Esophagus muscularis mucosa (tissue), 4 donors: ENCODE results near the gene SH3GLB2. TPM values are rescaled to one million over a fixed set of nuclear protein-coding genes. Genes with fewer than 3 reads are reported as not detected.

Source experiments
- DNase-seq: peaks from one replicate; pipeline ENCODE4 v3.0.0-alpha.2; 2017; ENCODE audit errors: extremely low spot score
- H3K27ac ChIP-seq, 4 donors: fragments of 200-600 bp; sonication (generic); replicated peaks in 1 of 4; 1 replicate in 3 of 4; 2 replicates in 1 of 4; pipeline ENCODE4 v1.5.1; 2016 to 2019; ENCODE audit warnings: mild to moderate bottlenecking in 1 of 4
- H3K27me3 ChIP-seq, 4 donors: fragments of 200-600 bp; sonication (generic); one replicate each; pipeline versions ENCODE4 v1.5.1 to v1.6.0; 2016 to 2019
- H3K36me3 ChIP-seq, 4 donors: fragments of 200-600 bp; sonication (generic); one replicate each; pipeline ENCODE4 v1.5.1; 2016 to 2019
- H3K4me1 ChIP-seq, 4 donors: fragments of 200-600 bp; sonication (generic); one replicate each; pipeline ENCODE4 v1.5.1; 2016 to 2019
- H3K4me3 ChIP-seq, 4 donors: fragments of 200-600 bp; sonication (generic); 1 replicate in 2 of 4; 2 replicates in 2 of 4; pipeline ENCODE4 v1.5.1; 2016 to 2019; ENCODE audit warnings: mild to moderate bottlenecking in 4 of 4, moderate library complexity in 1 of 4
- H3K9me3 ChIP-seq, 4 donors: fragments of 200-600 bp; sonication (generic); 1 replicate in 3 of 4; 2 replicates in 1 of 4; pipeline ENCODE4 v1.5.1; 2016 to 2019
- EP300 ChIP-seq: sonication (generic); formaldehyde crosslinking; IDR thresholded peaks from one replicate; pipeline ENCODE4 v1.6.1; 2017; ENCODE audit warnings: antibody characterized with exemption
- POLR2A ChIP-seq: fragments of 450-650 bp; IDR thresholded peaks from one replicate; pipeline ENCODE4 v1.6.1; 2017; ENCODE audit warnings: antibody characterized with exemption, moderate library complexity, mild to moderate bottlenecking, low read depth
- POLR2AphosphoS5 ChIP-seq, 2 donors: sonication (generic); formaldehyde crosslinking; IDR thresholded peaks; one replicate each; pipeline ENCODE4 v1.6.1; 2017; ENCODE audit warnings: antibody characterized with exemption in 2 of 2
- WGBS: methylation state at CpG from one replicate; pipeline ENCODE4 v1.1.5; 2018; 5-methylcytosine and 5-hydroxymethylcytosine counted together
- intact Hi-C: fragments of 100-400 bp; cut with DNase I; formaldehyde crosslinking; loops from one replicate; pipeline ENCODE4 v1.15.1; 2023
- total RNA-seq, 4 donors: library from RNA; depleted of rRNA; stranded (reverse); fragments of >200 nt; gene quantifications; one replicate each; pipeline versions ENCODE4 v1.1.0 to v1.2.1, GENCODE V29; 2016
- TF ChIP-seq, protein P1 (sequence below), 3 experiments: fragments of 200-600 bp in 2 of 3; fragments of 450-650 bp in 1 of 3; sonication (generic) in 2 of 3; IDR thresholded peaks; one replicate each; pipeline ENCODE4 v1.5.1; 2017 to 2019; ENCODE audit warnings: antibody characterized with exemption in 3 of 3, mild to moderate bottlenecking in 2 of 3, moderate library complexity in 1 of 3

SH3GLB2 gene
- total RNA-seq, 4 donors from 2014 or later = 71.6 to 92.3 (median 88.5) TPM

DNA sequence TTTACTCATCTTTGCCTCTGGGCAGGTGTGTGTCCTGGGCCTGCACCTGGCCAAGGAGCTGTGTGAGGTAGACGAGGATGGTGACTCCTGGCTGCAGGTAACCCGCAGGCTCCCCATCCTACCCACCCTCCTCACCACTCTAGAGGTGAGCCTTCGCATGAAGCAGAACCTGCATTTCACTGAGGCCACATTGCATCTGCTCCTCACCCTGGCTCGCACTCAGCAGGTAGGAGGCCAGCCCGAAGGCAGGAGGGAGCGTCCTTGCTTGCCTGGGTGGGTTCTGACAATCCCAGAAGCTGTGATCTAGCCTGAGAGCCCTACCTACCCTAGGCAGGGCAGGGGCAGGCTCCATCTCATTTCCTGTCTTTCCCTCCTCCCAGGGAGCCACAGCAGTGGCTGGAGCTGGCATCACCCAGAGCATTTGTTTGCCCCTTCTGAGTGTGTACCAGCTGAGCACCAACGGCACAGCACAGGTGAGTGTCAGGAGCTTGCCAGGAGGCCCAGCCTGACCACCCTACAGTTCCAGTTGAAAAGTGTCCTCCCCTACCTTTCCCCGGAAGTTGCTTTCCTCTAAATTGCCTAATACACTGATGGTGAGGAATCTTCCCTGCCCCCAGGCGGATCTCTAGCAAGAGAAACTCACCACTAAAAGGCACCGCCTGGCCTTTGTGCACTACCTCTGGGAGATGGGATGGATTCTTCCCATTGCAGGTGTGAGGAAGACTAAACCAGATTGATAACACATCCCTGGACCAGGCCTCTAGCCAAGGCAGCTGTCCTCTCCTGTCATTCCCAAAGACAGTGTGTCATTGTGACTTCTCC, 26.4 kb downstream of the SH3GLB2 start:
- Histone ChIP-seq H3K4me1 (peaks cover 5 to 7% (median 6%) of the 10 kb centered on the region in 4 donors), H3K9me3 (no peaks in the 10 kb centered on the region), H3K27me3 (no peaks in the 10 kb centered on the region), H3K27ac (no peak overlapping the region), H3K4me3 (no peak overlapping the region), H3K36me3 (peaks cover 54 to 98% (median 97%) of the 10 kb centered on the region in 4 donors)
- DNase-seq = no peak
- intact Hi-C loops = no loop called here
- 95% methylated on average over 8 of the region's 10 CpGs for WGBS
- TF ChIP-seq, protein P1, sequence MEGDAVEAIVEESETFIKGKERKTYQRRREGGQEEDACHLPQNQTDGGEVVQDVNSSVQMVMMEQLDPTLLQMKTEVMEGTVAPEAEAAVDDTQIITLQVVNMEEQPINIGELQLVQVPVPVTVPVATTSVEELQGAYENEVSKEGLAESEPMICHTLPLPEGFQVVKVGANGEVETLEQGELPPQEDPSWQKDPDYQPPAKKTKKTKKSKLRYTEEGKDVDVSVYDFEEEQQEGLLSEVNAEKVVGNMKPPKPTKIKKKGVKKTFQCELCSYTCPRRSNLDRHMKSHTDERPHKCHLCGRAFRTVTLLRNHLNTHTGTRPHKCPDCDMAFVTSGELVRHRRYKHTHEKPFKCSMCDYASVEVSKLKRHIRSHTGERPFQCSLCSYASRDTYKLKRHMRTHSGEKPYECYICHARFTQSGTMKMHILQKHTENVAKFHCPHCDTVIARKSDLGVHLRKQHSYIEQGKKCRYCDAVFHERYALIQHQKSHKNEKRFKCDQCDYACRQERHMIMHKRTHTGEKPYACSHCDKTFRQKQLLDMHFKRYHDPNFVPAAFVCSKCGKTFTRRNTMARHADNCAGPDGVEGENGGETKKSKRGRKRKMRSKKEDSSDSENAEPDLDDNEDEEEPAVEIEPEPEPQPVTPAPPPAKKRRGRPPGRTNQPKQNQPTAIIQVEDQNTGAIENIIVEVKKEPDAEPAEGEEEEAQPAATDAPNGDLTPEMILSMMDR (IDR thresholded peaks at IDR 0.05) = no peak
- no peak for TF ChIP-seq POLR2AphosphoS5 (IDR thresholded peaks at IDR 0.05)

GRCh38 chr9:128999581-129000206, 28.4 kb downstream of the SH3GLB2 start:
- Histone ChIP-seq H3K4me3 (no peak overlapping the region), H3K27ac (no peak overlapping the region), H3K9me3 (no peaks in the 10 kb centered on the region), H3K4me1 (no peaks in the 10 kb centered on the region), H3K36me3 (peaks cover 53 to 98% (median 97%) of the 10 kb centered on the region in 4 donors), H3K27me3 (no peaks in the 10 kb centered on the region)
- TF ChIP-seq POLR2A (no peak), EP300 (no peak), POLR2AphosphoS5 (IDR thresholded peaks at IDR 0.05) (no peak)
- TF ChIP-seq, protein P1 (IDR thresholded peaks at IDR 0.05) = no peak
- DNase-seq = no peak
- 86% methylated on average over 12 of the region's 13 CpGs for WGBS
- intact Hi-C loops = no loop called here

DNA sequence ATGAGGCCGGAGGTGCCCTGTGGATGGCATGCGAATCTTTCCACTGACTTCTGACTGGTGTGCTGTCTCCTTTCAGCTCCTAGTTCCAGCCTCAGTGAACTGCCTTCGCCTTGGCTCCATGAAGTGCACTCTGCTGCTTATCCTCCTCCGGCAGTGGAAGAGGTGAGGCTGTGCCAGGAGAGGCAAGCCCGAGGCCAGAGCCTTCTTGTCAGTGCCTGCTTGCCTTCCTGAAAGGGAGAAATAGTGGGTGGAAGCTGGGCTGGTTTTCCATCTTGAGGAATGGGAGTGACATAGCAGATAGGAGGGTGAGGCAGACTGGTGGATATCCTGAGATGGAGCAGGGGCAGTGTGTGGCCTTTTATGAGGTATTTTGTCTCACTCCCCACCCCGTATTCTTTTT, 29.7 kb downstream of the SH3GLB2 start:
- H3K4me3 ChIP-seq = no peak overlapping the region
- no peaks in the 10 kb centered on the region for H3K4me1 ChIP-seq
- H3K27ac ChIP-seq = no peak overlapping the region
- intact Hi-C loops = no loop called here
- peaks cover 63 to 100% (median 99%) of the 10 kb centered on the region in 4 donors for H3K36me3 ChIP-seq
- TF ChIP-seq POLR2A = no peak
- H3K27me3 ChIP-seq = no peaks in the 10 kb centered on the region
- no peaks in the 10 kb centered on the region for H3K9me3 ChIP-seq
- 90% methylated on average over 6 of the region's 6 CpGs for WGBS
- DNase-seq = no peak

DNA sequence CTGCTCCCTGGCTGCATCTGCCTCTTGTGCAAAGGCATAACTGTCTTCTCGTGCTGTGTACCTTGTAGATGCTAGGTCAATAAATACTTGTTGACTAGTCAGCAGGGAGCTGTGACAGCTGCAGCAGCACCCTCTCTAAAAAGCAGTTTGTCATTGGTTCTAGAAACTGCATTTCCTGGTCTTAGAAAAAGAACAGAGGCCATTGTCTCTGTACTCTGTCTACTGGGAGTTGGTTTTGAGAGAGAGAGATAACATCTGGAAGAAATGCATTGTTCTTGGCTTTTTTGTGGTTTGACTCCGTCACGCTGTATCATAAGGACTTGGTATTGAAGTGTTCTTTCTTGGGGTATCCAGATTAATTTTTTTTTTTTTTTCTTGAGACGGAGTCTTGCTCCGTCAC, 32.3 kb downstream of the SH3GLB2 start:
- DNase-seq = no peak
- no peaks in the 10 kb centered on the region for H3K27me3 ChIP-seq
- WGBS = 87% methylated on average over 5 of the region's 5 CpGs
- TF ChIP-seq EP300 (no peak), POLR2AphosphoS5 (IDR thresholded peaks at IDR 0.05) (no peak), POLR2A (no peak)
- TF ChIP-seq, protein P1 (IDR thresholded peaks at IDR 0.05) = no peak
- H3K36me3 ChIP-seq = peaks cover 60 to 100% (median 97%) of the 10 kb centered on the region in 4 donors
- H3K4me3 ChIP-seq = no peak overlapping the region
- intact Hi-C loops = no loop called here
- H3K4me1 ChIP-seq = no peaks in the 10 kb centered on the region
- no peaks in the 10 kb centered on the region for H3K9me3 ChIP-seq
- no peak overlapping the region for H3K27ac ChIP-seq

- no peak for TF ChIP-seq EP300
- TF ChIP-seq, protein P1 (IDR thresholded peaks at IDR 0.05) = peak in 1 of 3 experiments; percentile 15
- H3K9me3 ChIP-seq = no peaks in the 10 kb centered on the region
- peaks cover 0 to under 1% (median 0%) of the 10 kb centered on the region in 4 donors for H3K4me1 ChIP-seq
- no peak overlapping the region for H3K27ac ChIP-seq
- 73% methylated on average over 7 of the region's 7 CpGs for WGBS
- no peak for DNase-seq
- peaks cover 52 to 100% (median 93%) of the 10 kb centered on the region in 4 donors for H3K36me3 ChIP-seq
- intact Hi-C loops = no loop called here
- H3K27me3 ChIP-seq = no peaks in the 10 kb centered on the region
- no peak overlapping the region for H3K4me3 ChIP-seq
Observed at GRCh38 chr9:128992995-128993394, 35.1 kb downstream of the SH3GLB2 start.
